Heart right ventricle (tissue), 16 donors: ENCODE measurements around the gene VGLL4. TPM values are rescaled to one million over a fixed set of nuclear protein-coding genes. Genes with fewer than 3 reads are reported as not detected.

ENCODE experiments used
- ATAC-seq, 8 donors: fragments of 200-7000 bp; cut with Tn5 transposase; one replicate each; pipeline ENCODE4 v1.9.1; 2020; ENCODE audit warnings: mild to moderate bottlenecking in 8 of 8, moderate library complexity in 8 of 8, moderate number of reproducible peaks in 1 of 8
- DNase-seq, 2 donors: peaks; one replicate each; pipeline ENCODE4 v3.0.0-alpha.2; 2020
- H3K27ac ChIP-seq, 10 donors: fragments of 200-600 bp; sonication (generic) in 2 of 10; one replicate each; pipeline versions ENCODE4 v1.5.0 to v1.8.0; 2020 to 2022; ENCODE audit warnings: mild to moderate bottlenecking in 3 of 10
- H3K27me3 ChIP-seq, 7 donors: fragments of 200-600 bp; one replicate each; pipeline ENCODE4 v1.8.0; 2021 to 2022; ENCODE audit warnings: mild to moderate bottlenecking in 2 of 7
- H3K36me3 ChIP-seq, 9 donors: fragments of 200-600 bp; sonication (generic) in 1 of 9; one replicate each; pipeline versions ENCODE4 v1.5.0 to v1.8.0; 2020 to 2022; ENCODE audit warnings: mild to moderate bottlenecking in 2 of 9
- H3K4me1 ChIP-seq, 9 donors: fragments of 200-600 bp; sonication (generic) in 1 of 9; one replicate each; pipeline versions ENCODE4 v1.5.0 to v1.8.0; 2020 to 2022; ENCODE audit warnings: mild to moderate bottlenecking in 4 of 9
- H3K4me3 ChIP-seq, 10 donors: fragments of 200-600 bp; sonication (generic) in 2 of 10; one replicate each; pipeline versions ENCODE4 v1.5.0 to v1.8.0; 2020 to 2022; ENCODE audit warnings: mild to moderate bottlenecking in 7 of 10, moderate library complexity in 2 of 10
- H3K9me3 ChIP-seq, 11 donors: fragments of 200-600 bp in 10 of 11; sonication (generic) in 2 of 11; one replicate each; pipeline versions ENCODE4 v1.5.0 to v1.8.0; 2013 to 2022; ENCODE audit warnings: mild to moderate bottlenecking in 2 of 11, control low read depth in 1 of 11, moderate library complexity in 1 of 11
- CTCF ChIP-seq, 9 donors: fragments of 200-600 bp; sonication (generic) in 2 of 9; IDR thresholded peaks; one replicate each; pipeline versions ENCODE4 v1.5.0 to v1.8.0; 2021 to 2022; ENCODE audit warnings: antibody characterized with exemption in 9 of 9, mild to moderate bottlenecking in 5 of 9, moderate library complexity in 1 of 9
- WGBS, 2 donors: extraction: QIAGEN DNeasy Blood & Tissue Kit; methylation state at CpG; one replicate each; pipeline ENCODE4 v1.1.7; 2013; ENCODE audit warnings: inconsistent platforms in 1 of 2; 5-methylcytosine and 5-hydroxymethylcytosine counted together
- intact Hi-C, 10 donors: fragments of 100-400 bp; cut with DNase I; formaldehyde crosslinking; loops; one replicate each; pipeline versions ENCODE4 v1.11.1 to v1.14.2; 2022
- polyA plus RNA-seq, 2 donors: library from polyadenylated mRNA; stranded (reverse); fragments of 200-250 nt; gene quantifications; one replicate each; pipeline ENCODE4 v1.2.3, GENCODE V29; 2013
- total RNA-seq, 10 donors: library from RNA; stranded (reverse); fragmentation: NEBNext Ultra II Directional in 3 of 10; extraction: Animal tissue kit (Norgen Biotek cat#: 25700) in 3 of 10; gene quantifications; one replicate each; pipeline versions ENCODE4 v1.2.1 to v1.2.4, GENCODE V29; 2021 to 2023
- donor health status: Arrhythmogenic right ventricular cardiomyopathy.
- donor health status: ischemic (EF 13 %, LVEDD 7.1; RV severe dilation, severe dysfunction).
- donor health status: healthy with polysubstance abuse.
- donor health status: DM: no; HTN: yes; CAD: no.
- donor health status: DM: no; HTN: no; CAD: no.
- donor health status: ischemic (EF 25% LVEDD 6.9; RV normal size, moderate dysfunction).
- donor health status: ischemic (EF 25% LVEDD 5.7; RV mildly dilated, moderate dysfunction).
- donor health status: healthy.
- donor health status: DM: yes; HTN: yes; CAD: no.
- donor health status: Ischemic cardiomyopathy.
- donor health status: ischemic (EF 35%, LVEDD 5.7; RV mildly dilated, moderate dysfunction).
- donor health status: nonischemic (EF 11% LVEDD 7.7; RV severe dilation, severe dysfunction).
- donor health status: DM: yes; HTN: yes; CAD: no.
- donor health status: PGD.
- donor health status: ischemic (EF 29% LVEDD 5.4; RV normal size, mild dysfunction).
- donor health status: nonischemic (EF 23%, LVEDD 6.1; RV moderate dilation, normal function).

The VGLL4 gene
- total and polyA plus RNA-seq, 12 donors: 14.5 to 46.1 (median 29.6) TPM

DNA sequence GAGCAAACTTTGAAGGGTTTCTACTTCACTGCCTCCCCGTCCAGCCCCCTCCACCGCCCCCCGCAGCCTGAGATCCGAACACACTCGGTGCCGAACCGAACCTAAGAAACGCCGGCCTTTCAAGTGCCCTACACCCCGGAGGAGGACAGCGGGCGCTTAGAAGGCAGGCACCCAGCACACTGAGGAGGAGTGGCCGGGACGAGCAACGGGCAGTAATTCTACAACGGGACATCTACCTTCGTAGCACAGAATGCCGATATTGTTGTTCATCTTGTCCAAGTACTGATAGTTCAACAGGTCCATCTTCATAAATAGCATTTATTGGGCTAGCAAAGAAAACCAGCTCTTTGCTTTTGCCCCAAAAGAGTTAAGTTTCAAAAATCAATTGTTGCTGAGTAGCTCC lies 513 bp downstream of the VGLL4 start:
- peak; percentile 45 to 57 for DNase-seq
- Histone ChIP-seq H3K4me3 (peak overlapping the region; percentile 55 to 86 (median 76)), H3K4me1 (peaks cover 18 to 44% (median 40%) of the 10 kb centered on the region in 9 donors), H3K27ac (peak overlapping the region; percentile 88 to 98 (median 96)), H3K27me3 (no peaks in the 10 kb centered on the region), H3K9me3 (no peaks in the 10 kb centered on the region), H3K36me3 (no peaks in the 10 kb centered on the region)
- TF ChIP-seq CTCF (IDR thresholded peaks at IDR 0.05): no peak
- 0 to 1% methylated on average over 18 of the region's 18 CpGs for WGBS, 2 donors
- peak; percentile 30 to 75 (median 55) for ATAC-seq
- intact Hi-C loops: loop anchor here in 9 of 10 donors (2.0 to 10.0 kb wide), 12 partner anchors 41 to 251 kb away; no protein-coding TSS in a partner anchor

DNA sequence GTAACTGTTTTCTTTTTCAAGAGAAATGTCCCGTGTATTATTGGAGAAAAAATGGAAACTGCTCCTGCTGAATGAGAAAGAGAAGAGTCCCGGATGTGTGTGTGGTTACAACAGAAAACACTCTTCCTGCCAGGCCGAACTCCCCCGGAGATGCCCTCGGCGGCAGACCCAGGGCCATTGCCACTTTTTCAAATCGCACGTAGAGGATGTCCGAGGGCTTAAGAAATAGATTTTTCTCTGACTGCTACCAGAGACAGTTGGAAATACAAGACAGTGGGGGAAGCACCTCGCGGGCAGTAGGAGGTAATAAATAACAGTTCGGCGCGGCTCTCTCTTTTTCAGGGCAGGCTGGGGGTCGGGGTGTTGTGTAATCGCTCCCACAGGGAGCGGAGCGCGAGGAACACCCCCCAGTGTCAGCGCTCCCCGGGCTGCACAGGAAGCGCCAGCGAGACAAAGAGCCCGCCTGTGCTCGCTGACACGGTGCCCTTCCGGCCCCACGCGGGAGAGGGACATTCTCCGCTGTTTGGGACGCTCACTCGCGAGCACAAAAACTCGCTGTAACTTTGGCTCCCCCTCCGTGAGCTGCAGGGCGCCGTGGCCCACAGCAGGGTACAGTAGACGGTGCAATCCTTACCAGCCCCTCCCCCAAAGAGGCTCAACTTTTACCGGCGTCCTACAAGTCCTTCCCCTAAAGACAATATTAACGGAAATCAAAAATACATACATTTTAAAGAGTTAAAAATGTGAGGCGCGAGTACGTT lies 1.1 kb downstream of the VGLL4 start:
- Histone ChIP-seq H3K27ac (peak overlapping the region; percentile 88 to 98 (median 96)), H3K36me3 (no peaks in the 10 kb centered on the region), H3K4me3 (peak overlapping the region; percentile 55 to 86 (median 76)), H3K27me3 (no peaks in the 10 kb centered on the region), H3K9me3 (no peaks in the 10 kb centered on the region), H3K4me1 (peaks cover 21 to 50% (median 46%) of the 10 kb centered on the region in 9 donors)
- DNase-seq: peak; percentile 75 to 84
- ATAC-seq: peak; percentile 81 to 90 (median 84)
- intact Hi-C loops: loop anchor here in 9 of 10 donors (1.0 to 10.0 kb wide), 13 partner anchors 40 to 250 kb away; no protein-coding TSS in a partner anchor
- peak in 3 of 9 donors; percentile 2 to 26 (median 25) for TF ChIP-seq CTCF (IDR thresholded peaks at IDR 0.05)
- WGBS, 2 donors: 0 to 1% methylated on average over 44 of the region's 44 CpGs

DNA sequence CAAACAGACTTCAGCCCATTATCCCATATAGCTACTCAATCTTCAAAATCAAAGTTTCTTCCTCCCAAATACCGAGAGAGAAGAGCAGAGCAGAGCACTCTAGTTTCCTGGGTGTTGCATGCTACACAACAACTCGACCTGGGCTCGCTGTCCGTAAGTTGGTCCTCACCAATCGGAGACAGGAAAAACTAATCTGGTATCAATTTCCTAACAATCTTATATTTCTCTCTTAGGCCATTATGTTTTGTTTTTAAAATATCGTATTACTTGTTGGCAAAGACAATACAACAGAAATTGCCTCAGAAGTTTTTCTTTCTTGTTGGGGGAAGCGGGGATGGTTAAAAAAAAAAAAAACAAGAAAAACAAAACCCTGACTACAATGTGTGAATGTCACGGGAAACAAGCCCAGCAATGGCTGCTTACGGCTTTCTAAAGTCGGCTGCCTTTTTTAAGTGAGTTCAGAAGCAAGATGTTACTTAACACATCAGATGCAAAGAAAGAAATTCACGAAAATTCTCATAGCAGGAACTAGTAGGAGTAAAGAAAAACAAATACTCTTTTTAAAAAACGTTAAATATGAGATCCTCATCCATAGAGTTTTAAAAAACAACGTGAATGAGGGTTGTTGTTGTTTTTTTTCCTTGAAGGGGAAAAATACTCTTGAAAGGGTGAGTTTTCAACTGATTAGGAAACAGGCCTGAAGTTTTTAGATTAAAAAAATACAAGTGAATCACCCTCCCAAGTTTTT lies 1.9 kb downstream of the VGLL4 start:
- Histone ChIP-seq H3K36me3 (no peaks in the 10 kb centered on the region), H3K27ac (peak overlapping the region; percentile 88 to 98 (median 96)), H3K9me3 (no peaks in the 10 kb centered on the region), H3K27me3 (no peaks in the 10 kb centered on the region), H3K4me1 (peaks cover 21 to 57% (median 54%) of the 10 kb centered on the region in 9 donors), H3K4me3 (peak overlapping the region; percentile 55 to 86 (median 76))
- 0% methylated on average over 13 of the region's 13 CpGs for WGBS, 2 donors
- intact Hi-C loops: loop anchor here in 9 of 10 donors (1.0 to 10.0 kb wide), 13 partner anchors 40 to 250 kb away; no protein-coding TSS in a partner anchor
- ATAC-seq (no peak), DNase-seq (no peak)
- TF ChIP-seq CTCF (IDR thresholded peaks at IDR 0.05): no peak

- intact Hi-C loops: loop anchor here in 9 of 10 donors (5.0 to 10.0 kb wide), 10 partner anchors 39 to 249 kb away; no protein-coding TSS in a partner anchor
- Histone ChIP-seq H3K4me3 (peak overlapping the region in 9 of 10 donors; percentile 55 to 86 (median 76)), H3K27me3 (no peaks in the 10 kb centered on the region), H3K36me3 (no peaks in the 10 kb centered on the region), H3K9me3 (no peaks in the 10 kb centered on the region), H3K4me1 (peaks cover 21 to 63% (median 59%) of the 10 kb centered on the region in 9 donors), H3K27ac (peak overlapping the region; percentile 88 to 98 (median 96))
- no peak for TF ChIP-seq CTCF (IDR thresholded peaks at IDR 0.05)
- no peak for ATAC-seq
- WGBS, 2 donors: 4 to 5% methylated on average over 2 of the region's 2 CpGs
- no peak for DNase-seq
Measured at GRCh38 chr3:11641316-11641682, 2.4 kb downstream of the VGLL4 start.
